Colon (tissue), 2 donors: ENCODE measurements around the gene H2BK1.

Experiments
- FAIRE-seq: peaks from 2 replicates; lab custom pipeline; 2012; peaks lifted over from hg19 to GRCh38; lab: Jason Lieb, UNC
- donor health status: control.
- donor health status: control.

Gene H2BK1

GRCh38 chr7:151201751-151202150 lies 8.5 kb downstream of the H2BK1 start:
- no peak for FAIRE-seq

GRCh38 chr7:151201344-151201743 lies 8.9 kb downstream of the H2BK1 start:
- no peak for FAIRE-seq

- FAIRE-seq: no peak
These were observed 11.1 kb downstream of the H2BK1 start for GRCh38 chr7:151198945-151199848.

GRCh38 chr7:151197932-151198331 lies 12.4 kb downstream of the H2BK1 start:
- FAIRE-seq: no peak

GRCh38 chr7:151195616-151196450 lies 14.5 kb downstream of the H2BK1 start:
- no peak for FAIRE-seq

GRCh38 chr7:151194188-151194587 lies 16.1 kb downstream of the H2BK1 start:
- no peak for FAIRE-seq

- no peak for FAIRE-seq
These were observed 16.9 kb downstream of the H2BK1 start for GRCh38 chr7:151193203-151193978.

- no peak for FAIRE-seq
These were observed 18.2 kb downstream of the H2BK1 start for GRCh38 chr7:151192002-151192539.

GRCh38 chr7:151191544-151191943 lies 18.7 kb downstream of the H2BK1 start:
- no peak for FAIRE-seq

GRCh38 chr7:151189038-151189437 lies 21.2 kb downstream of the H2BK1 start:
- FAIRE-seq: no peak

GRCh38 chr7:151188252-151188542 lies 22.1 kb downstream of the H2BK1 start:
- FAIRE-seq: no peak

- FAIRE-seq: no peak
These were observed 22.7 kb downstream of the H2BK1 start for GRCh38 chr7:151187409-151188251.

- FAIRE-seq: no peak
These were observed 23.5 kb downstream of the H2BK1 start, which contains the start of gene ASB10 for GRCh38 chr7:151186640-151187408. Gene ASB10 (minus strand): TSS chr7:151187250. CDS start chr7:151187130, 120 bp downstream.

GRCh38 chr7:151185762-151186639 lies 24.3 kb downstream of the H2BK1 start:
- no peak for FAIRE-seq

GRCh38 chr7:151181011-151181431 lies 29.3 kb downstream of the H2BK1 start:
- no peak for FAIRE-seq

- FAIRE-seq: no peak
These were observed 30.3 kb downstream of the H2BK1 start for GRCh38 chr7:151179946-151180345.

- FAIRE-seq: no peak
These were observed 30.9 kb downstream of the H2BK1 start for GRCh38 chr7:151179287-151179860.

GRCh38 chr7:151178831-151179230 lies 31.5 kb downstream of the H2BK1 start:
- FAIRE-seq: no peak

GRCh38 chr7:151178236-151178635 lies 32.1 kb downstream of the H2BK1 start:
- FAIRE-seq: no peak
